Colon (tissue), 2 donors: Measurements from ENCODE around the gene EGLN1.

Experiments
- FAIRE-seq: peaks from 2 replicates; lab custom pipeline; 2012; peaks lifted over from hg19 to GRCh38; lab: Jason Lieb, UNC
- donor health status: control.
- donor health status: control.

EGLN1 gene

DNA sequence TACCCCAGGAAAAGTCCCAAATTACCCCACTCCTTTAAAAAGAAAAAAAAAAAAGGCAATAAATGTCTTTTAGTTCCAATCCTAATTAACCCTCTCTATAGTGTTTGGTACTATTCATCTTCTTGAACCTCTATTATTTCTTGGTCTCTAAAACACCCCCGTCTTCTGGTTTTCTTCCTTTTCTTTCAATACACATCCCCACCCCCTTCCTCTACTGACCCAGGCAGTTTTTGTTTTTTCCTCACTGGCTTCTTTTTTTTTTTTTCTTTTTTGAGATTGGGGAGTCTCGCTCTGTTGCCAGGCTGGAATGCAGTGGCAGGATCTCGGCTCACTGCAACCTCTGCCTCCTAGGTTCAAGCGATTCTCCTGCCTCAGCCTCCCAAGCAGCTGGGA is 26.1 kb downstream of the EGLN1 start:
- no peak for FAIRE-seq

DNA sequence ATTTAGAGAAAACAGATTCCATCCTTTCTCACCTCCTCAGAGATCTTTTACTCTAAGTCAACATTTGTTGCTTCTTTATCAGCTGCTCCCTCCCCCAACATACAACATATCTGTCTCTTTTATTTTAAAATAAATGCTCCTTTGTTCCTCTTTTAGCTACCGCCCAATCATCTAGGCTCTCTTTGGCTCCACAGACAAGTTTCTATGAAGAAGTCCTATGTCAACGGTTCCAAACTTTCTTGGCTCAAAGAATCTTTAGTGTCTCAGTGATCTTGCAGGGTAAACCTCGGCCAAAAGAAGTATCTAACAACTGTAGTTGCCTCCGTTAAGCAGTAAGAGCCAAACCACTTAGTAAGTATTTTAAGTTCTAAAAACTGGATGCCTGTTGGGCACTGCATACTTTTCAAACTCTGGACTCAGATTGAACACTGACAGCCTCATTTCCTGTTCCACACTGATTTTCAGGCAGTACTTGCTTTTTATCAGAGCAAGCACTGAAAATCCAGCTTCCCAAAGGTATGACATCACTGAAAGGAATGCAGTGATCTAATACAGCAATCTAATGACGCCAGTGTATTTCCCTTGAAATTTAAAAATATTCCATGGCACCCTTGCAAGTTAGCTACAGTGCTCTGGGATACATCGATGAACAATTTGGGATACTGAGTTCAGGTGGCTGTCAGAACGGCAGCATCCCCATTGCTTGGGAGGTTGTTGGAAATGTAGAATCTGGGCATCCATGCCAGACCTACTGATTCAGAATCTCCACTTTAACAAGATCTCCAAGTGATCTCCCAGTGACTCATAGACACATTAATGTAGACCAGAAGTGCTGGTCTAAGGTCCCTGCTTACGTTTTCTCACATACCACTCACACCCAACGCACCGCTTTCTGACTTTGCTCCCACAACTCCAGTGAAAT is 26.8 kb downstream of the EGLN1 start:
- no peak for FAIRE-seq

DNA sequence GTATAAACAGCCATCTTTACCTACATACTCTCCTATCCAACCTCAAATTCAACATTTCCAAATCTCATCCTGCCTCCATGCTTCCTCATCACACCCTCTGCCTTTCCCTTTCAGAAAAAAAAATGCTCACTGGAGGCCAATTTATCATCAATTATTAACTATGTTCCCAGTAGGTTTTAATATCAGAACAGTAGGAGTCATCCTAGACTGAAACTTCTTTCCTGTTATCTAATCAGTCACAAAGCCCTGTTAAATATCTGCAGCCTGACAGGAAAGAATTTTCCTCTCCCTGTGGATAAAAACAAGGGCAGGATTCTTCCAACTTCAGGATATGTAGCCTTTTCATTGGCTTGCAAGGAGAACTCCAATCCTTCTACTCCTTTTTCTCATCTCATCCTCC is 28.4 kb downstream of the EGLN1 start:
- no peak for FAIRE-seq

DNA sequence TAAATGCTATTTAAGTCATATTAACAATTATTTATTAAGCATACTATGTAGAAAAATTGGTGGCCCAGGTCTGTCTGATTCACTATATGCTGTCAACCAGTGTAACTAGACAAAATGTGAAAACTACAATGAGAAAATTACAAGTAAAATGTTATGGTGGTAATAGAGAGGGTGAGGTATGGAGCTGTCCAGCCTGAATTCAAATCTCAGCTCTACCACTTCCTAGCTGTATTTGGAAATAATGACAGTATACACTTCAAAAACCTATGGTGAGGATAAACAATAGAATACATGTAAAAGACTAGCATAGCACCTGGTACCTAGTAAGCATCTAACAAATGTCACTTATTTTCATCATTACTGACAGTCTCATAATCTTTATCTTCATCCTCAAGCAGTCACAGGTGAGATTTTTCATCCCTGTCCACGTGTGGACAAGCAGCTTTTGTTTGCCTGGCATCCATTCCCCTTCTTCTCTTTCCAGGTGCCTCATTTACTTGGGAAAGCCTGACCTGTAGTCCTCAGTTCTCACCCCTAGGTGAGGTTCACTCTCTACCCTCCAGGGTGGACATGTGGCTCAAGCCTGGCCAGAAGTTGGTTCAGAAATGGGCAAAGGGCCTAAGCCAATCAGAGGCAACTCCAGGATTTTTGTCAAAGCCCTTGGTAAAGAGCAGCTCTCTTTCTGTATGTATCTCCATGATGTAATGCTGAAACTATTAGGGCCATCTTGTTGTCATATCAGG is 29.5 kb downstream of the EGLN1 start:
- no peak for FAIRE-seq

DNA sequence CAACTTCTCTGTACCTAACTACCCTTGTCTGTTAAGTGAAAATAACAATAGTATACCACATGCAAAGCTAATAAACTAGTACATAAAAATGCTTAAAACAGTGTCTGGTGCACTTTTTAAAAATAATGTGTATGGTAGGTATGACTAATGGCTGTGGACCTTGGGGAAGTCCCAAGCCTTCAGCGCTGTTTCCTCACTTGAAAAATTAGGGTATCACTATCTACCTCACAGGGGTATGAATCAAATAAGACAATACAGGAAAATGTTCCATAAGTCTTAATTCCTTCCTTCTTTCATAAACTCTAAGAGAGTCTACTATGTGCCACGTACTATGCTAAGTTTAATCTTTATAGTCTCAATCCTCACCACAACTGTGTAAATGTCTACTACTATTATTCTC is 32.0 kb downstream of the EGLN1 start:
- no peak for FAIRE-seq

DNA sequence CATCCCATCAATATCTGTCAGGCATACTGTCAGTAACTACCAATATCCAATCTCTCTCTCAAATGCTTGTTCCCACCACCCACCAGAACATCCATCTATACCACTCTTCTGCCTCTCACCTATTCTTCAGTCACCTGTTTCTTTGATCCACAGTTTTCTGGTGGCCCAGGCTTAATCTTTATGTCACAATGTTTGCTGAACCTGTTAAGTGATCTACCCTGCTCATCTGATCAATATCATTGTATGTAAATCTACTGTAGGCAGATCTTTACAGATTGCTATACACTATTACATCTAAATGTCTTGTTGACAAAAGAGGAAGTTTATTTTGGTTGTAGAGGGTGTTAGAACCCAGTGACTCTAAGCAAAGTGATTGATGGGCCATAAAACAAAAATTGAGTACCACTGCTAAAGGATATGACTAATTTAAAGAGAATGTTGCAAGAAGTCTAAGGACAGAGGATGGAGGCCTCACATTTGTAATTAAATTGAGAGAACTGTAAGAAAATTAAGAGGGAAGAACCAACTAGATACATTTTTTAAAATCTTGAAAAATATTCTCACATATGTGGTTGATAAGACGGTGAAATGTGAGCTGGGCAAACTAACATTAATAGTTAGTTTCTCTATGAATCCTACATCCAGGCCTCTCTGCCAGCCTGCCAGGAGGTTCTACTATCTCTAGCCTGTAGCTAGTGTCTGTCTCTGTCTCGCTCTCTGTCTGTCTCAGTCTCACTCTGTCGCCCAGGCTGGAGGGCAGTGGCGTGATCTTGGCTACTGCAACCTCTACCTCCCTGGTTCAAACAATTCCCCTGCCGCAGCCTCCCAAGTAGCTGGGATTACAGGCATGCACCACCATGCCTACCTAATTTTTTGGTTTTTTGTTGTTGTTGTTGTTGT is 34.1 kb downstream of the EGLN1 start:
- no peak for FAIRE-seq

DNA sequence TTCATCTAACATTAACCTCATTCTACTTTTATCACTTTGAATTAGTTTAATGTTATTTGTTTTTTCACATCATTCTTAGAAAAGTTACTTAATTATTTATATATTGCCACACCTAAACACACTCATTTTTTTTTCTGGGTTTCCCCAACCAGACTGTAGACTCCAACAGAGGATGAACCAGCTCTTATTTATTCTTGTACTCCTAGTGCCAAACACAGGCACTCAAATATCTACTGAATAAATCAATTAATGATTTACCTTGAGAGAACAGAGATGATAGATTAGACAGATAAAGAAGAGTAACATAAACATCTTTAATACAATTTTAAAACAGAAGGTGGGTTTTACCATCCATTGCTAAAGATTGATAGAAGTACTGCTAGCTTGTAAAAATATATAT is 35.6 kb downstream of the EGLN1 start:
- no peak for FAIRE-seq

DNA sequence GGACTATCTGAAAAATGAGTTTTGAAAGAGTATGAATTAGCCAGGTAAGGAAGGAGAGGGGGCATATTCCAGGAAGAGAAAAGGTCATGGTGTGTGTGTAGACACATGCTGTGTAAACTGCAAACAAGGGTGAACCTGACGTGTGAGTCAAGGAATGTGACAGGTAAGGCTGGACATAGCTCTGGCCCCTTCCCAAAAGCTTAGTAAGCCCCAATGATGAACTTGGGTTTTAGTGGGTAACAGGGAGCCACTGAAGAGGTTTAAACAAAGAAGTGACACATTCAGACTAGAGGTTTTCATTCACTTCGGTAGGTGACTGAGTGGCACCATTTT is 36.7 kb downstream of the EGLN1 start:
- FAIRE-seq = no peak

DNA sequence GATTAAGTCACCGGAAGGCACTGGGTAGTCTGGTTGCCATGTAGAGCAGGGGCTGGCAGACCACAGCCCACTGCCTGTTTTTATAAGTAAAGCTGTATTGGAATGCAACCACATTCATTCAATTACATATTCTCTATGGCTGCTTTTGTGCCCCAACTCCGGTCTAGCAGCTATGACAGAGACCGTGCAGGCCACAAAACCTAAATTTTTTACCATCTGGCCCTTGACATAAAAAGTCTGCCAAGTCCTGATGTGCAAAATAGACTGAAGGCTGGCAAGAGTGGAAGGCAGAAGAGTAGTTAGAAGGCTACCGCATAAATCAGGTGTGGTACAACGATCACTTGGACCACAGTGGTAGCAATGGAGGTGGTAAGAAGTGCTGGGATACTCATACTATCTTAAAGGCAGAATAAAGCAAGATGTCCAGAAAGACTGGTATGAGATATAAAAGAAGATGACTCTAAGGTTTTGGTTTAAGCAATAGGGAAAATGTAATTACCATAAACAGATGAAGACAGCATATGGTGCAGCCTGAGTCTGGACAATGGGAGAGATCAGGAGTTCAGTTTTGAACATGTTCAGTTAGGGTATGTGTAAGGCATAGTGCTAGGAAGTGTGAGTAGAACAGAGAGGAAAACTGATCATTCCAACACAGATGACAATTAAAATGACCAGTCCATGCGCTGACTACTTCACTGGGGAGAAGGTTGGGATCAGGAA is 37.2 kb downstream of the EGLN1 start:
- no peak for FAIRE-seq

DNA sequence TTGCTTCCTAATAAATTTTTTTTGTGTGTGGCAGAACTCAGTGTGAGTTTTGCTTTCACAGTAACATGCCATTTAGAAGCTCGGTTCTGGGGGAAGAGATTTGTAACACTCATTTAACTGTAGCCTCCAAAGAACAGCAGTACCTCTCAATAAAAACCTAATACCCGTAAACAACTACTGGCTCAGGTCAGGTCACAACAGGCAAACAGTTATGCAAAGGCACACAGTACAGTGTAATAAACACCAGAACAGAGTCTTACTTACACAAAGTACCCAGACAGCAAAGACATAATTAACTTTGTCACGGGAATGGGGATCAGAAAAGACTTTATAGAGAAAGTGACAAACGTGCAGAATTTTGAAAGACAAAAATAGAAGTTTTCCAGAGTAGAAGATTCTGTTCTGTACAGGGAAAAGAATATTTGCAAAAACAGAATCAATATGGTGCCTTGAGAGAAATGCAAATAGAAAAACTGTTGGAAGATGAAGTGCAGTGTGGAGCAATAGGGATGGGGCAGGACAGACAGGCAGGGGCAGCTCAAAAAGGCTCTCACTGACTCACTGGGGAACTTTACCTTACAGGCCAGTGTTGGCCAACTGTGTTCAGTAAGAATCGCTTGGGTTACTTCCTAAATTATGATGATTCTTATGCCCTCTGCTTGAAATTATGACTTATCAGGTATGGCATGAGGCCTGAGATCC is 38.8 kb downstream of the EGLN1 start:
- FAIRE-seq = no peak

DNA sequence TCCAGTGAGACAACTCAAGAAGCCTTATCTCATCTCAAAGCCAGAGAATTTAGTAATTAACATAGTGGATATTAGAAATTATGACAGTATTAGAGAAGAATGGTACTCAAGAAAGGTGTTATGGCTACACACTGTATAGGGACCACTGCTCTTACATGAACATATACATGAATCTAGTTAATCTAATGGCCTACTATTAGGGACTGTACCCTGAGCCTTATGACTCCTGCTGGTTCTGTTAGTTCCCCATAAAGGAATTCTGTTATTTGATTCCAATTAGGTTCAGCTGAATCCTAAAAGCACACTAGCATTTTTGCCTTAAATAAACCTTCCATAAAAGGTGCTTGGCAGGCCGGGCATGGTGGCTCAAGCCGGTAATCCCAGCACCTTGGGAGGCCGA is 39.7 kb downstream of the EGLN1 start:
- no peak for FAIRE-seq

DNA sequence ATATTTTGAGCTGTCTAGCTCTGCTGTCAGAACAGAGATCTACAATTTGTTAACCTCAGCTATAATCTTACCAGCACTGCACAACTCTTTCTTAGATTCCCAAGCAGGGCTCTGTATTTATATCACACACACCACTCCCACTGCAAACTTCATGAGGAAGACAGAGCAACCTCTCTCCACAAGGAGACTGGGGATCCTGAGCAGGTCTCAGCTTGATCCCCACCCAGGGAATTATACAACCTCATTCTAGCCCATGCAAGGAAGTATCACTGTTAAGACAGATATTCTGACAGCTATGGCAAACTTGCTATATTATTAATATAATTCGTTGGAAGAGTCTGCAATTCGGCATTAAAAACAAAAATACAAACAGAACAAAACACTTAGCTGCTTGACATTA is 40.4 kb downstream of the EGLN1 start:
- FAIRE-seq = no peak

DNA sequence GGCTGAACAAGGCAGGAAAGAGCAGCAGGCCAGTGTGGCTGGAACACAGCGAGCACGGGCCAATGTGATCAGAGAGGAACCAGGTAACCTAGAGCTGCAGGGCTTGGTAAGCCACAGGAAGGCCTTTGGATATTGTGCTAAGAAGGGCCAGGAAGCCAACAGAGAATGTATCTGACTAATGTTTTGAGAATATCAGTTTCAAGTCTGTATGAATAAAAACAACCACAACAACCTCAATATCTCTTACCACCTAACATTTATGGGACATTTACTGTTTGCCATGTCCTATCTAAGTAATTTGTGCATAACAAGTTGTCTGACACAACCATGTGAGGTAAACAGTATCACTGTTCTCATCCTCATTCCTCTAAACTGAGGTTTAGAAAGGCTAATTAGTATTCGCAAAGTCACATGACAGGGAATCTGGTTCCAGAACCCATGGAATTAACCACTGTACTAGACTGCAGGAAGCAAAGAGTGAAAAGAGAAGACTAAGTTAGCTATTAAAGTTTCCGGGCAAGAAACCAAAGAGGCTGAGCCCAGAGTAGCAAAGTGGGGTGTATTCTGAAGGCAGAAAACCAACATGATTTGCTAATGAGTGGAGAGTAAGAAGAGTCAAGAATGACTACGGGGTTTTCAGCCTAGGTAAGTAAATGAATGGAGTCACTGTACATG is 45.1 kb downstream of the EGLN1 start:
- no peak for FAIRE-seq

DNA sequence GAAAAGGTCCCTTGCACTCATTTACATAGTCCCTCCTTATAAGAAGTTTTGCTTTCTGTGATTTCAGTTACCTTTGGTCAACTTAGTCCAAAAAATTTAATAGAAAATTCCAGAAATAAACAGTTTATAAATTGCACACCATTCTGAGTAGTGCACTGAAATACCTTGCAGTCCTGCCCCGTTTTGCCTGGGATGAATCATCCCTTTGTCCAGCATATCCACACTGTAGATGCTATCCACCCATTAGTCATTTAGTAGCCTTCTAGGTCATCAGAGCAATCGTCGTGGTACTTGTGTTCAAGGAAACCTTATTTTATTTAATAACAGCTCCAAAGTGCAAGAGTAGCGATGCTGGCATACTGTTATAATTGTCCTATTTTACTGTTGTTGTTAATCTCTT is 46.0 kb downstream of the EGLN1 start:
- FAIRE-seq = no peak

DNA sequence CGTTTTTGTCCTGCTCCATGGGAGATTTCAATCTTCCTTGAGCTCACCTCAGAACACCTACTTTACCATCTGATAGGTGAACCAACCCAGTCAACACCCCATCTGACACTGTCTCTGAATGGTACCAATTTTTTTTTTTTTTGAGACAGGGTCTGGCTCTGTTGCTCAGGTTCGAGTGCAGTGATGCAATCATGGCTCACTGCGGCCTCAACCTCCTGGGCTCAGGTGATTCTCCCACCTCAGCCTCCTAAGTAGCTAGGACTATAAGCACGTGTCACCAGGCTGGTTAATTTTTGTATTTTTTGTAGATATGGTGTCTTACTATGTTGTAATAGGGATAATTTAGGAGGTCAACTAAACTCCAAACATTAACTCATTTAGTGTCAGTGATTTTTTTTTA is 47.7 kb downstream of the EGLN1 start:
- FAIRE-seq = no peak

DNA sequence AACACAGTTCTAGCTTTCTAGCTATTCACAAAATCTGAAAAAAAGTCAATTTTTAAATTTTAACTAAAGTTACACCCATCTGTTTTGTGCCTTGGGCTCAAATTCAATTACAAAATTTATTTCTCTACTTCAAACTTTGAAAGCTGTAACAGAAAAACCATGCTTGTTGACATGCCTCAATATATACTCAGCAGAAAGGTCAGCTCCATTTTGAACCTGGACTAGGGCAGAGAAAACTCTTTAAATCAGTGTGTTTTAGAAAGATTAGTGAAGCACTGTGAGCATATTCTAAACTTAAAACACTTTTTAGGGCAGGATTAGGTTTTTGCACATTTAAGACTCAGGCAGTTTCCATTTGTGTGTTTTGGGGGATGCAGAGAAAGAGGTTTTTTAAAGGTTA is 49.6 kb downstream of the EGLN1 start:
- FAIRE-seq = no peak

DNA sequence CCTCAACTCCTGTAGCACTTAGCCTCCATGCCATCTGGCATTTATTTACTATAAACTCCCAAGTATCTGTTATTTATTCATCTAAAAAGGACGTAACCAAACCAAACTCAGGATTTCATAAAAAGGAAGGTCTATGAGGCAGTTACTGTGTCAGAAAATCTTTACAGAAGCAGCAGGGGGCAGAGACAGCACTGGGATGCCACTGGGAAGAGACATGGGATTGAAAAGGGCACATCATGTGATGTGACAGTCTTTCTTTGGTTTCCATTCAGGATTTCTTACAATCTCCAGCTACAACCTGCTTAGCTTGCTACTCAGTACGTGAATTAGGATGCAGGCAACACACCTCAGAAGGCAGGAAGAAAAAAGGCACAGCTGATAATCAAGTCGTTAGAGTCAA is 52.8 kb downstream of the EGLN1 start:
- FAIRE-seq = no peak

DNA sequence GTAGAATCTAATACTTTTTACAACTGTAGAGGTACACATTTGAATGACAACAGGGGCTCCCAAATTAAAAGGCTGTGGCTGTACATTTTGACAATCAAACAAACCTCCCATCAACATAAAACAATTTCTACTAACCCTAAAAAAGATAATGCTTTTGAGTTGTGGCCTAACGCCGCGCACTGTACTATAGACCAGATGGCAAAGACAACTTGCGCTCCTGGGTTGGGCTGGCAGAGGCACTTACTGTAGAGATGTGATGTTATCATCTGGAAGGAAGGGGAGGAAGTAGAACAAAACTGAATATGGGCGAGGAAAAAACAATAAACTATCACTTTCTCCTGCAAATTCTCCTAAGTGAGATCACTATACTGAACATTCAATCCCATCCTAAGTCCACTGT is 57.9 kb downstream of the EGLN1 start:
- FAIRE-seq = no peak

DNA sequence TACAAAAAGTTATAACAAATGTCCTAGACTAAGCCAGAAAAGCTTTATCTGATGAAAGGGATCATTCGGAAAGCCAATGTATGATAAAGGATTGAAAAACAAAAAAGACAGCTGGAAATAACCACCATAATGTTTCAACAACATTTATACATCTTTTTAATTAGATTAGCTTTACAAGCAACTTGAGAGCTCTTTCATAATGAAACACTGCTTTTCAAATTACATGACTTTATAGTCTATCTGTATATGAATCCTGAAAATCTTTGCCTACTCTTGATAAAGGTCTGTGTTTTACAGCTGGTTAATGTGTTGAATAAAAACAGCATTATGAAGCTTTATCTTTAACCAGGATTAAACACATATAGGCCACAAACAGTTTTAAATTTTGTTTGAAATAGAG is 58.5 kb downstream of the EGLN1 start:
- FAIRE-seq = no peak

DNA sequence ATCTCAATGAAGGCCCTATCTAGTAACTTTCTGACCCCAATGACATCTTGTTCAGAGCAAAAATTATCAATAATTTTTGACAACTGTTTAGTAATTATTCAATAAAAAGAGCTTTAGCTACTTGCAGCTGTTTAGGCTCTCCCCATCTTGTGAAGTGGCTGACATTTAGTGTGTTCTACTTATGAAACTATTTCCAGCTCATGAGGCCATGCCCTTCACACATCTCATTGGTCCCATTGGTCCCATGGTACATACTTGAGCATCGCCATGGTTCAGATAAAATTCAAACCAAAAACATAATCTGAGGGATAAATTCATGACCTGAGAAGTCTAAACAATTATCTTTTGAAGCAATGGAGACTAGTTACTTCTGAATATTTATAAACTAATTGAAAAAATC is 59.8 kb downstream of the EGLN1 start:
- FAIRE-seq = no peak

DNA sequence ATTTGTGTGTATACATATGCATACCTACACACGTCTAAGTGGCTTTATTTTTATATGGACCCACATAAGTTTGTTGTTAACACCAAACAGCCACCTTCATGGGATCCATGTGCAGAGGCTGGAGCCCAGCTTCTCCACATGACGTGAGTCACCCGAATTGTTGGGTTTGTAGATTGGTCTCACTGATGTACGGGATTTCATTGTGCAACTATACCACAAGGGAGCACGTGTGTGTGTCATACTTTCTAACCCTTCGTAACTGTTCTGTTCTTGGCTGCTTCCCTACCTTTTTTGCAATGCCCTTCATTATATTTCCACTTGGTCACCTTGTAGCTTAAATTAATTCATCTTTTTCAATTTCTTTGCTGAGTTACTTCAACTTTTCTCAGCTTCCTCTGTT is 63.0 kb downstream of the EGLN1 start:
- no peak for FAIRE-seq
